Endothelial cell of umbilical vein (primary cell): Measurements from ENCODE around the gene CBLL1.

Experiments
- EZH2 ChIP-seq: IDR thresholded peaks from 2 replicates; pipeline ENCODE4 v1.6.1; 2012; ENCODE audit warnings: borderline replicate concordance, low read depth, mild to moderate bottlenecking, moderate library complexity, low read length, inconsistent platforms; ENCODE audit not compliant: severe bottlenecking
- FOS ChIP-seq: IDR thresholded peaks from 2 replicates; pipeline ENCODE4 v1.6.1; 2011; ENCODE audit warnings: mild to moderate bottlenecking, low read length, moderate library complexity, borderline replicate concordance; ENCODE audit not compliant: insufficient read depth
- GATA2 ChIP-seq: IDR thresholded peaks from 2 replicates; pipeline ENCODE4 v1.7.0; 2011; ENCODE audit warnings: low read depth, mild to moderate bottlenecking, moderate library complexity, mixed read lengths, low read length; ENCODE audit not compliant: insufficient read length, insufficient read depth
- MYC ChIP-seq: IDR thresholded peaks from one replicate; pipeline ENCODE4 v1.6.1; 2011; ENCODE audit warnings: mild to moderate bottlenecking, low read depth, low read length
- POLR2A ChIP-seq: IDR thresholded peaks from 2 replicates; pipeline ENCODE4 v1.6.1; 2012; ENCODE audit warnings: low read depth, mild to moderate bottlenecking, control low read depth, low read length
- POLR2AphosphoS5 ChIP-seq: IDR thresholded peaks from 2 replicates; pipeline ENCODE4 v1.6.1; 2012; ENCODE audit warnings: low read depth, mild to moderate bottlenecking, control low read depth, low read length, moderate library complexity; ENCODE audit not compliant: insufficient read depth
- TF ChIP-seq, protein P1 (sequence below), 2 donors: IDR thresholded peaks; 1 replicate in 1 of 2; 2 replicates in 1 of 2; pipeline ENCODE4 v1.5.1; 2011; ENCODE audit warnings: low read length in 2 of 2, mild to moderate bottlenecking in 2 of 2, moderate library complexity in 2 of 2, control low read depth in 1 of 2, inconsistent platforms in 1 of 2, low read depth in 1 of 2; ENCODE audit not compliant: insufficient read depth in 1 of 2; ENCODE audit errors: extremely low read depth in 1 of 2
- TF ChIP-seq, protein P2 (sequence below): IDR thresholded peaks from 2 replicates; pipeline ENCODE4 v1.6.1; 2011; ENCODE audit not compliant: insufficient read depth, insufficient read length

DNA sequence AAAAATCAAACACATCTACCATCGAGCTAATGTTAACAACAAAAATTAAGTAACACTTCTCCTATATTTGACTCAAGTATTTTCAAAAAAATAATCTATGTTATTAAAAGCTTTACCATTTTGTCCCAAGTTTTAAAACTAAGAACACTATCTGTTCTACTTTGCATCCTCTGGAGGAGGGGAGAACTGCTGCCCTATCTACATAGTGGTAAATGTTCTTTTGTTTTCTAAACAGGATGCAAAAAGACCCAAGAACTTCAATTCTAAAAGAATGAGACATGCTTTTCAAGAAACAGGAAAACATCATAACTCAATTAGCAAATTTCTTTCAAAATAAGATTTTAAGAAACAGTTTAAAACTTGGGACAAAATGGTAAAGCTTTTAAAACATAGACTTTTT, 44.3 kb downstream of the CBLL1 start:
- TF ChIP-seq POLR2AphosphoS5 (no peak), POLR2A (no peak), FOS (no peak), EZH2 (no peak), MYC (no peak), GATA2 (no peak)
- TF ChIP-seq, protein P1, sequence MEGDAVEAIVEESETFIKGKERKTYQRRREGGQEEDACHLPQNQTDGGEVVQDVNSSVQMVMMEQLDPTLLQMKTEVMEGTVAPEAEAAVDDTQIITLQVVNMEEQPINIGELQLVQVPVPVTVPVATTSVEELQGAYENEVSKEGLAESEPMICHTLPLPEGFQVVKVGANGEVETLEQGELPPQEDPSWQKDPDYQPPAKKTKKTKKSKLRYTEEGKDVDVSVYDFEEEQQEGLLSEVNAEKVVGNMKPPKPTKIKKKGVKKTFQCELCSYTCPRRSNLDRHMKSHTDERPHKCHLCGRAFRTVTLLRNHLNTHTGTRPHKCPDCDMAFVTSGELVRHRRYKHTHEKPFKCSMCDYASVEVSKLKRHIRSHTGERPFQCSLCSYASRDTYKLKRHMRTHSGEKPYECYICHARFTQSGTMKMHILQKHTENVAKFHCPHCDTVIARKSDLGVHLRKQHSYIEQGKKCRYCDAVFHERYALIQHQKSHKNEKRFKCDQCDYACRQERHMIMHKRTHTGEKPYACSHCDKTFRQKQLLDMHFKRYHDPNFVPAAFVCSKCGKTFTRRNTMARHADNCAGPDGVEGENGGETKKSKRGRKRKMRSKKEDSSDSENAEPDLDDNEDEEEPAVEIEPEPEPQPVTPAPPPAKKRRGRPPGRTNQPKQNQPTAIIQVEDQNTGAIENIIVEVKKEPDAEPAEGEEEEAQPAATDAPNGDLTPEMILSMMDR (IDR thresholded peaks at IDR 0.05; ENCODE audit: extremely low read depth in 1 of 2, insufficient read depth in 1 of 2, low read depth in 1 of 2, low read length in 2 of 2): no peak
- TF ChIP-seq, protein P2, sequence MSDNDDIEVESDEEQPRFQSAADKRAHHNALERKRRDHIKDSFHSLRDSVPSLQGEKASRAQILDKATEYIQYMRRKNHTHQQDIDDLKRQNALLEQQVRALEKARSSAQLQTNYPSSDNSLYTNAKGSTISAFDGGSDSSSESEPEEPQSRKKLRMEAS: no peak
